ENCODE results near the gene FHAD1.

Gene FHAD1

GRCh38 chr1:15322648-15323350, 75.8 kb downstream of the FHAD1 start:
- peak overlapping the region; percentile 22 for H3K4me3 ChIP-seq (ENCODE audit: low read length)
- H3K36me3 ChIP-seq (ENCODE audit: control insufficient read depth, insufficient read depth, low read length): no peaks in the 10 kb centered on the region
- peak overlapping the region; percentile 4 for H3K27ac ChIP-seq (ENCODE audit: low read depth, low read length)
- peaks cover 5% of the 10 kb centered on the region for H3K4me1 ChIP-seq (ENCODE audit: control insufficient read depth, insufficient read depth, low read length)
- no peaks in the 10 kb centered on the region for H3K27me3 ChIP-seq (ENCODE audit: control insufficient read depth, insufficient read depth, low read length)
- H3K9ac ChIP-seq (ENCODE audit: low read length): no peak overlapping the region

DNA sequence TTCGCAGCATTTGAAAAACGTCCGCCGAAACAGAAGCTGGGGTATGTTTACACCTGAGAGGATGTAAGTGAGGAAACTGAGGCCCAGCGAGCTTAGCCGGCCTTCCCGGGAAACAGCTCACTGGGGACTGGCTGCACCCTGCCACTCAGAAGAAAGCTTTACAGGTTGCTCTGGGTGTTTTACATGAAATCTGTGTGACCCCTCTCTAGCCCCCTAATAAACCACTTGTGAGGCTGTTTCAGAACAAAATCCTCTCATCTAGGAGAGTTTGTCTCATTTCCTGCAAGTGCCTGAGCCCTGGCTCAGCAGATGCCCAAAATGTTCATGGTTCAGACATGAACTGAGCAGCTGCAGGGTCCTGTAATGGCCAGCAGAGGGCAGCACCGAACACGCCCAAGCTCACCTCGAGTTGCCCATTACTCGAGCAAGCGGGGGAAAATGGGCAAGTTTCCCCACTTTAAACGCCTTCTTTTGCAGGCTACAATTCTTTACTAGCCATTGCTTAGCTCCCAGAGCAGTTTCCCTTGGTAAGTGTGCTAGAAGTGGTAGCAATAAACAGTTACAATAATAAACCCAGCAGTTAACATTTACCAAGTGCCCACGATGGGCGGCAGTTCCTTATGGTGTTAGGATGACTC, 76.4 kb downstream of the FHAD1 start:
- Histone ChIP-seq H3K36me3 (ENCODE audit: control insufficient read depth, insufficient read depth, low read length) (no peaks in the 10 kb centered on the region), H3K9ac (ENCODE audit: low read length) (no peak overlapping the region), H3K4me3 (ENCODE audit: low read length) (peak overlapping the region; percentile 38), H3K4me1 (ENCODE audit: control insufficient read depth, insufficient read depth, low read length) (peaks cover 5% of the 10 kb centered on the region), H3K27ac (ENCODE audit: low read depth, low read length) (peak overlapping the region; percentile 4), H3K27me3 (ENCODE audit: control insufficient read depth, insufficient read depth, low read length) (no peaks in the 10 kb centered on the region)

DNA sequence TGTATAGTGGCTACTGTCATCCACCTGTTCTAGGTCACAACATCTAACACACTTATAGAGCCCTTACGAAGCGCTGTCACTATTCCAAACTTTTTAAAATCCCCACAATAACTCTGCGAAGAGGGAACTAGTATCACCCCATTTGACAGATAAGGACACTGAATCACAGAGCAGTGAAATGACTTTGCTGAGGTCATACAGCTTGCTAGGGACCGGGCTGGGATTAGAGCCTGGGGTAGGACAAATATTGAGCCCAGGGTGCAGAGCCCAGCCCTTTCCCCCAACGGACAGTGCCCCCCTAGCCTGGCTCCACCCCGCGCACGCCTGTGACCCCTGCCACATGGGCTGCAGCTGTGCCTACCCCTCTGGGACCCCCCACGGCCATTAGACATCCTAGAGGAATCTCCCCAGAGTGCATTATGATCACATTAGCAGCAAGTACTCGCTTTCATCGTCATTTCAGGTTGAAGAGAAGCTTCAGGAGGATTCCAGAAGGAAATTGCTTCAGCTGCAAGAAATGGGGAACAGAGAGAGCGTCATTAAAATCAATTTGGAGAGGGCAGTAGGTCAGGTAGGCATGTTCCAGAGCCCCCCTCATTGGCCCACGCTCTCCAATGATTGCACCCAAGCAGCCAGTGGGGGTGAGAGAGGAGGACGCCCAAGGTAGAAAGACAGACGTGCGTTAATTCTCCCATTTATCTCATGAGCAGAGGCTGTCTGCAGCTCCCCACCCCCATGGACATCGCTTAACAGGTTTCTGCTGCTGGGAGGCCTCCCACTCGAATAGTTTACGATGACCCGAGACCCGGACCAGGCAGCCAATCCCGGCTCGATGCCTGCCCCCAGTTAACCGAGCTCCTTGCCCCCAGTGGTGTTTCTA, 77.2 kb downstream of the FHAD1 start:
- Histone ChIP-seq H3K9ac (ENCODE audit: low read length) (no peak overlapping the region), H3K27ac (ENCODE audit: low read depth, low read length) (no peak overlapping the region)

GRCh38 chr1:15324869-15325335, 77.9 kb downstream of the FHAD1 start:
- H3K27me3 ChIP-seq (ENCODE audit: control insufficient read depth, insufficient read depth, low read length): no peaks in the 10 kb centered on the region
- peaks cover 10% of the 10 kb centered on the region for H3K4me1 ChIP-seq (ENCODE audit: control insufficient read depth, insufficient read depth, low read length)
- H3K9ac ChIP-seq (ENCODE audit: low read length): no peak overlapping the region
- no peak overlapping the region for H3K27ac ChIP-seq (ENCODE audit: low read depth, low read length)
- no peaks in the 10 kb centered on the region for H3K36me3 ChIP-seq (ENCODE audit: control insufficient read depth, insufficient read depth, low read length)
- H3K4me3 ChIP-seq (ENCODE audit: low read length): no peak overlapping the region

More for the DNA sequence above, 77.2 kb downstream of the FHAD1 start:
- H3K4me1 ChIP-seq (ENCODE audit: control insufficient read depth, insufficient read depth, low read length): peaks cover 7% of the 10 kb centered on the region
- no peaks in the 10 kb centered on the region for H3K36me3 ChIP-seq (ENCODE audit: control insufficient read depth, insufficient read depth, low read length)
- H3K27me3 ChIP-seq (ENCODE audit: control insufficient read depth, insufficient read depth, low read length): no peaks in the 10 kb centered on the region
- no peak overlapping the region for H3K4me3 ChIP-seq (ENCODE audit: low read length)

GRCh38 chr1:15325375-15326085, 78.5 kb downstream of the FHAD1 start:
- H3K27me3 ChIP-seq (ENCODE audit: control insufficient read depth, insufficient read depth, low read length): no peaks in the 10 kb centered on the region
- H3K4me3 ChIP-seq (ENCODE audit: low read length): no peak overlapping the region
- no peak overlapping the region for H3K27ac ChIP-seq (ENCODE audit: low read depth, low read length)
- no peak overlapping the region for H3K9ac ChIP-seq (ENCODE audit: low read length)
- peaks cover 10% of the 10 kb centered on the region for H3K4me1 ChIP-seq (ENCODE audit: control insufficient read depth, insufficient read depth, low read length)
- H3K36me3 ChIP-seq (ENCODE audit: control insufficient read depth, insufficient read depth, low read length): no peaks in the 10 kb centered on the region

GRCh38 chr1:15326691-15327588, 79.9 kb downstream of the FHAD1 start:
- H3K4me3 ChIP-seq (ENCODE audit: low read length): no peak overlapping the region
- no peak overlapping the region for H3K27ac ChIP-seq (ENCODE audit: low read depth, low read length)
- no peaks in the 10 kb centered on the region for H3K36me3 ChIP-seq (ENCODE audit: control insufficient read depth, insufficient read depth, low read length)
- peaks cover 10% of the 10 kb centered on the region for H3K4me1 ChIP-seq (ENCODE audit: control insufficient read depth, insufficient read depth, low read length)
- no peak overlapping the region for H3K9ac ChIP-seq (ENCODE audit: low read length)
- H3K27me3 ChIP-seq (ENCODE audit: control insufficient read depth, insufficient read depth, low read length): no peaks in the 10 kb centered on the region

DNA sequence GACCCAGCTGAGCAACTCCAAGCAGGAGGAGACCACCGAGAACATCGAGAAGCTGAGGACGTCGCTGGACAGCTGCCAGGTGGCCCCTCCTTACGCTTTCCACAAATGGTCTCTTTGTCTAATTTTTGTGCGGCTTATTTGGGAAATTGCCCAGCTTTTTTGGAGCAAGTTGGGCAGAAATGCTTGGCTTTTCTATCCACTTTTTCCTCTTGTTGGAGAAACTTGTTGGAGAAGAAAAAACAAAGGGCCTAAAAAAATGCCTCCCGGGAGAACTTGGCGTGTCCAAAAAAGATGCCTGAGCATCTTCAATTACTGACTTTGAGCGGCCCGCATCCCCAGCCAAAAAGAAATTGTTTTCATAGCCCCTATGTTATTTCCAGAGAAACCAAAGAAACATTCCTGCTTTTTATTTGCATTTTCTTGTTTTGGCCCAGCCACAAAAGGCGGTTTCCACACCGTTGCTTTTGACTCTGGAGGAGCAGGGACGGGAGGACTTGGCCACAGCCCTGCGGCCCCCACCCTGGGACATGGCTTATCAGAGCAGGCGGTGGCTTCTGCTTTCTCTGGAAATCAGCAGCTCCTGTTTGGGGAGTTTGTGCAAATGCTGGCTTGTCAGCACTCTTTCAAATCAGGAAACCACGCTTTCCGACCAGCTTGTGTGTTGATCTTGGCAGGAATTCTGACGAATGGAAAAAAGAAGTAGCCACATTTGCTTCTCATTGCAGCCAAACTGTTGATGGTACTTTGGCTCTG, 81.5 kb downstream of the FHAD1 start:
- no peak overlapping the region for H3K27ac ChIP-seq (ENCODE audit: low read depth, low read length)
- H3K27me3 ChIP-seq (ENCODE audit: control insufficient read depth, insufficient read depth, low read length): no peaks in the 10 kb centered on the region
- no peaks in the 10 kb centered on the region for H3K36me3 ChIP-seq (ENCODE audit: control insufficient read depth, insufficient read depth, low read length)
- H3K4me1 ChIP-seq (ENCODE audit: control insufficient read depth, insufficient read depth, low read length): peaks cover 6% of the 10 kb centered on the region
- no peak overlapping the region for H3K4me3 ChIP-seq (ENCODE audit: low read length)
- no peak overlapping the region for H3K9ac ChIP-seq (ENCODE audit: low read length)

DNA sequence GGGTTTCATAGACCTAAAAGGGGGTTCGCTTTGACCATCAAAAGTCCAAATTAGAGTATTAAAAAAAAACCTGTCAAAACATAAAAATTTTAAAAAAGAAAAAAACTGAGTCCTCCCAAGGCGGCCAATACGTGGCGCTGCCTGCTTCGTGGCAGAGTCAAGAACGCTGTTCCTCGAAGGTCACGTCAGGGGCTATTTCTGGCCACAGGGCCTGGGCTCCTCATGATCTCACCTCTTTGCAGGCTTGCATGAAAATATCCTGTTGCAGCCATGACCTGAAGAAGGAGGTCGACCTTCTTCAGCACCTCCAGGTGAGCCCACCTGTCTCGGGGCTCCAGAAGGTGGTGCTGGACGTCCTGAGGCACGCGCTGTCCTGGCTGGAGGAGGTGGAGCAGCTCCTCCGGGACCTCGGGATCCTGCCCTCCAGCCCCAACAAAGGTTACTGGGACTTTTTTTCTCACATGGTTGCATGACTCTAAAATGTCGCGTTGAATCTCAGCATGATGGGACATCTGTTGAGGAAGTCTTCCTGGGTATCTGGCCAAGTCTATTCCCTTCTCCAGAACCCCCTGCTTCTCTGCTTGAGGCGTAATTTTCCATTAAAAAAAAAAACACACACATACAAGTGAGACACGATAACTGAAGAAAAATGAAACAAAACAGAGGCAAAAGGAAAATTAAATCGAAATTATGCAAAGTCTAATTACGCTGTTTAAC, 82.2 kb downstream of the FHAD1 start:
- Histone ChIP-seq H3K9ac (ENCODE audit: low read length) (no peak overlapping the region), H3K27ac (ENCODE audit: low read depth, low read length) (no peak overlapping the region), H3K36me3 (ENCODE audit: control insufficient read depth, insufficient read depth, low read length) (no peaks in the 10 kb centered on the region), H3K27me3 (ENCODE audit: control insufficient read depth, insufficient read depth, low read length) (no peaks in the 10 kb centered on the region), H3K4me3 (ENCODE audit: low read length) (no peak overlapping the region), H3K4me1 (ENCODE audit: control insufficient read depth, insufficient read depth, low read length) (peaks cover 5% of the 10 kb centered on the region)

- peaks cover 5% of the 10 kb centered on the region for H3K4me1 ChIP-seq (ENCODE audit: control insufficient read depth, insufficient read depth, low read length)
- H3K27ac ChIP-seq (ENCODE audit: low read depth, low read length): no peak overlapping the region
These were observed 83.0 kb downstream of the FHAD1 start for GRCh38 chr1:15330028-15330427.

DNA sequence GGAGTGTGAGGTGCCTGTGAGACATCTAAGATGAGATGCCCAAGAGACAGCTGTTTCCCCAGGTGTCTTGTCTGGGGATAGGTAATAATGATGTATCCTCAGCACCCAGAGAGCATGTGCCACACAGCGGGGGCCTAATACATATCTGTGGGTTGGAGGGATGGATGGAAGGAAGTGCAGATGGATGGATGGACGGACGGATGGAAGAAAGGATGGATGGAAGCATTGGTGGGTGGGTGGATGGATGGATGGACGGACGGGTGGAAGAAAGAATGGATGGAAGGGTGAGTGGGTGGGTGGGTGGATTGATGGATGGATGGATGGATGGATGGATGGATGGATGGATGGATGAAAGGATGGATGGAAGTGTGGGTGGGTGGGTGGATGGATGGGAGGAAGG, 84.2 kb downstream of the FHAD1 start:
- no peak overlapping the region for H3K27ac ChIP-seq (ENCODE audit: low read depth, low read length)
- H3K4me1 ChIP-seq (ENCODE audit: control insufficient read depth, insufficient read depth, low read length): peaks cover 5% of the 10 kb centered on the region
- H3K9ac ChIP-seq (ENCODE audit: low read length): no peak overlapping the region

More at GRCh38 chr1:15330028-15330427, 83.0 kb downstream of the FHAD1 start:
- Histone ChIP-seq H3K27me3 (ENCODE audit: control insufficient read depth, insufficient read depth, low read length) (no peaks in the 10 kb centered on the region), H3K4me3 (ENCODE audit: low read length) (no peak overlapping the region), H3K36me3 (ENCODE audit: control insufficient read depth, insufficient read depth, low read length) (no peaks in the 10 kb centered on the region), H3K9ac (ENCODE audit: low read length) (no peak overlapping the region)

More for the DNA sequence above, 84.2 kb downstream of the FHAD1 start:
- no peaks in the 10 kb centered on the region for H3K27me3 ChIP-seq (ENCODE audit: control insufficient read depth, insufficient read depth, low read length)
- H3K36me3 ChIP-seq (ENCODE audit: control insufficient read depth, insufficient read depth, low read length): no peaks in the 10 kb centered on the region
- H3K4me3 ChIP-seq (ENCODE audit: low read length): no peak overlapping the region

Data from rectal smooth muscle tissue (tissue), 1 donor.